DOHH2 (cell line): ENCODE measurements around the gene BPIFB4.

Experiments
- H3F3A ChIP-seq: fragments of 200-600 bp; sonication (generic), shearing (Covaris generic); 2 replicates; pipeline ENCODE4 v1.6.0; 2016; ENCODE audit warnings: antibody characterized with exemption, mild to moderate bottlenecking; ENCODE audit not compliant: control insufficient read depth, insufficient read depth
- H3K27ac ChIP-seq: fragments of 200-600 bp; sonication (generic); 2 replicates; pipeline ENCODE4 v1.5.1; 2014; ENCODE audit warnings: low read depth, mild to moderate bottlenecking, low read length, moderate library complexity
- H3K27me3 ChIP-seq: fragments of 200-600 bp; sonication (generic); 2 replicates; pipeline ENCODE4 v1.6.1; 2014; ENCODE audit warnings: mild to moderate bottlenecking, low read length, mixed read lengths; ENCODE audit not compliant: control insufficient read depth
- H3K36me3 ChIP-seq: fragments of 200-600 bp; sonication (generic); 2 replicates; pipeline ENCODE4 v1.6.1; 2014; ENCODE audit warnings: mild to moderate bottlenecking, low read length, moderate library complexity, mixed read lengths; ENCODE audit not compliant: control insufficient read depth
- H3K4me1 ChIP-seq: fragments of 200-600 bp; sonication (generic); 2 replicates; pipeline ENCODE4 v1.6.1; 2014; ENCODE audit warnings: mild to moderate bottlenecking, low read length, mixed read lengths; ENCODE audit not compliant: control insufficient read depth
- H3K4me2 ChIP-seq: fragments of 200-600 bp; sonication (generic); 2 replicates; pipeline ENCODE4 v1.6.0; 2014; ENCODE audit warnings: mild to moderate bottlenecking, low read length, moderate library complexity
- H3K4me3 ChIP-seq: fragments of 200-600 bp; sonication (generic); 2 replicates; pipeline ENCODE4 v1.5.1; 2014; ENCODE audit warnings: mild to moderate bottlenecking, low read length, mixed read lengths
- H3K79me2 ChIP-seq: fragments of 200-600 bp; sonication (generic); 2 replicates; pipeline ENCODE4 v1.6.1; 2014; ENCODE audit warnings: mild to moderate bottlenecking, low read length, mixed read lengths; ENCODE audit not compliant: control insufficient read depth
- H3K9me2 ChIP-seq: fragments of 200-600 bp; sonication (generic); replicated peaks from 2 replicates; pipeline ENCODE4 v1.6.1; 2014; ENCODE audit warnings: mild to moderate bottlenecking, low read length, mixed read lengths; ENCODE audit not compliant: control insufficient read depth
- H3K9me3 ChIP-seq: fragments of 200-600 bp; sonication (generic); 2 replicates; pipeline ENCODE4 v1.6.1; 2014; ENCODE audit warnings: antibody characterized with exemption, low read length, mixed read lengths; ENCODE audit not compliant: control insufficient read depth, insufficient read depth
- H4K20me1 ChIP-seq: fragments of 200-600 bp; sonication (generic); 2 replicates; pipeline ENCODE4 v1.6.0; 2014; ENCODE audit warnings: low read depth, mild to moderate bottlenecking, antibody characterized with exemption, low read length, moderate library complexity; ENCODE audit not compliant: control insufficient read depth, insufficient read depth
- CTCF ChIP-seq: fragments of 200-600 bp; sonication (generic); IDR thresholded peaks from one replicate; pipeline ENCODE4 v1.5.1; 2014; ENCODE audit warnings: antibody characterized with exemption, mild to moderate bottlenecking, low read depth, low read length; ENCODE audit not compliant: poor library complexity, severe bottlenecking
- EZH2phosphoT487 ChIP-seq: fragments of 200-600 bp; sonication (generic); IDR thresholded peaks from 2 replicates; pipeline ENCODE4 v1.6.1; 2017; ENCODE audit warnings: borderline replicate concordance, mild to moderate bottlenecking, antibody characterized with exemption, low read length, moderate library complexity, mixed read lengths

The BPIFB4 gene

GRCh38 chr20:33081411-33082154 lies 2.1 kb downstream of the BPIFB4 start:
- Histone ChIP-seq H3K9me2 (no peaks in the 10 kb centered on the region), H3F3A (no peaks in the 10 kb centered on the region), H3K4me3 (no peak overlapping the region)

GRCh38 chr20:33082546-33082945 lies 3.1 kb downstream of the BPIFB4 start:
- no peaks in the 10 kb centered on the region for H3K79me2 ChIP-seq
- TF ChIP-seq EZH2phosphoT487 (no peak), CTCF (no peak)
- no peaks in the 10 kb centered on the region for H3K9me3 ChIP-seq
- H4K20me1 ChIP-seq: no peaks in the 10 kb centered on the region
- no peaks in the 10 kb centered on the region for H3K9me2 ChIP-seq
- H3K4me2 ChIP-seq: no peak overlapping the region
- no peaks in the 10 kb centered on the region for H3K27me3 ChIP-seq
- no peak overlapping the region for H3K27ac ChIP-seq
- H3K4me3 ChIP-seq: no peak overlapping the region
- H3F3A ChIP-seq: no peaks in the 10 kb centered on the region
- no peaks in the 10 kb centered on the region for H3K36me3 ChIP-seq
- H3K4me1 ChIP-seq: no peaks in the 10 kb centered on the region

More at GRCh38 chr20:33081411-33082154, 2.1 kb downstream of the BPIFB4 start:
- Histone ChIP-seq H3K36me3 (no peaks in the 10 kb centered on the region), H4K20me1 (no peaks in the 10 kb centered on the region), H3K9me3 (no peaks in the 10 kb centered on the region), H3K27ac (no peak overlapping the region), H3K27me3 (no peaks in the 10 kb centered on the region), H3K79me2 (no peaks in the 10 kb centered on the region), H3K4me2 (no peak overlapping the region), H3K4me1 (no peaks in the 10 kb centered on the region)
- TF ChIP-seq CTCF: no peak
- TF ChIP-seq EZH2phosphoT487: no peak

- Histone ChIP-seq H4K20me1 (no peaks in the 10 kb centered on the region), H3K27ac (no peak overlapping the region), H3K9me3 (no peaks in the 10 kb centered on the region), H3K9me2 (no peaks in the 10 kb centered on the region), H3F3A (no peaks in the 10 kb centered on the region), H3K4me1 (no peaks in the 10 kb centered on the region), H3K4me2 (no peak overlapping the region), H3K79me2 (no peaks in the 10 kb centered on the region), H3K36me3 (no peaks in the 10 kb centered on the region), H3K27me3 (no peaks in the 10 kb centered on the region), H3K4me3 (no peak overlapping the region)
- TF ChIP-seq EZH2phosphoT487: no peak
- TF ChIP-seq CTCF: no peak
Observed at GRCh38 chr20:33083544-33084340, 4.3 kb downstream of the BPIFB4 start.
